GM12878 (cell line): ENCODE measurements around the gene RALGPS2. TPM values are rescaled to one million over a fixed set of nuclear protein-coding genes. Genes with fewer than 3 reads are reported as not detected.

Experiments
- ATAC-seq: fragments of 200-7000 bp; cut with Tn5 transposase; 3 replicates; pipeline ENCODE4 v1.9.1; 2020; ENCODE audit warnings: mild to moderate bottlenecking, moderate library complexity
- BruUV-seq: library from RNA; stranded (reverse); fragments of 400-500 nt; replicated peaks from 2 replicates; lab custom pipeline; 2021; lab: Mats Ljungman, UMichigan
- CTCF ChIA-PET: fragments of 300-600 bp; sonication (Branson Sonifier 250); formaldehyde crosslinking; extraction: SDS; loops from one replicate; lab custom pipeline; 2021; ENCODE audit warnings: inconsistent platforms; lab: Yijun Ruan, JAX
- POLR2A ChIA-PET: fragments of 350-600 bp; formaldehyde crosslinking; extraction: SDS; loops from one replicate; lab custom pipeline; 2021; ENCODE audit warnings: inconsistent platforms; lab: Charles Lee
- RAD21 ChIA-PET: fragments of 300-600 bp; sonication (Branson Sonifier 250); formaldehyde crosslinking; loops from one replicate; lab custom pipeline; 2023; ENCODE audit warnings: antibody characterized with exemption; ENCODE audit not compliant: unreplicated experiment; lab: Charles Lee
- SMC1A ChIA-PET: fragments of 300-600 bp; sonication (Branson Sonifier 250); formaldehyde crosslinking; loops from one replicate; lab custom pipeline; 2023; ENCODE audit not compliant: unreplicated experiment, uncharacterized antibody; lab: Charles Lee
- DNase-seq: peaks from one replicate; pipeline ENCODE4 v3.0.0-alpha.2; 2011; ENCODE audit warnings: low read depth, low spot score
- FAIRE-seq: peaks from 3 replicates; lab custom pipeline; 2011; peaks lifted over from hg19 to GRCh38; lab: Jason Lieb, UNC
- H2AFZ ChIP-seq: 2 replicates; pipeline ENCODE4 v1.6.0; 2011; ENCODE audit warnings: low read depth, low read length, control low read depth; ENCODE audit not compliant: control insufficient read depth
- H3K27ac ChIP-seq: 2 replicates; pipeline ENCODE4 v1.5.1; 2011; ENCODE audit warnings: control low read depth; ENCODE audit not compliant: control insufficient read depth, insufficient read depth
- H3K27me3 ChIP-seq, 2 experiments: replicated peaks in 1 of 2; 2 replicates each; pipeline versions ENCODE4 v1.6.0 to v1.6.1; 2011; ENCODE audit warnings: low read length in 1 of 2; ENCODE audit not compliant: control insufficient read depth in 2 of 2, insufficient read depth in 2 of 2
- H3K36me3 ChIP-seq, 2 experiments: 2 replicates each; pipeline ENCODE4 v1.5.1; 2011; ENCODE audit warnings: low read length in 1 of 2; ENCODE audit not compliant: control insufficient read depth in 2 of 2, insufficient read depth in 2 of 2
- H3K4me1 ChIP-seq: 2 replicates; pipeline ENCODE4 v1.6.1; 2011; ENCODE audit warnings: mild to moderate bottlenecking, low read length, moderate library complexity, mixed read lengths; ENCODE audit not compliant: control insufficient read depth, insufficient read depth
- H3K4me2 ChIP-seq: 2 replicates; pipeline ENCODE4 v1.6.0; 2011; ENCODE audit warnings: control low read depth; ENCODE audit not compliant: control insufficient read depth, insufficient read depth
- H3K4me3 ChIP-seq: fragments of 200-600 bp; sonication (generic); 2 replicates; pipeline ENCODE4 v1.5.1; 2016
- H3K79me2 ChIP-seq: 2 replicates; pipeline ENCODE4 v1.6.0; 2011; ENCODE audit warnings: low read length; ENCODE audit not compliant: control insufficient read depth, insufficient read depth
- H3K9ac ChIP-seq: 2 replicates; pipeline ENCODE4 v1.8.0; 2011; ENCODE audit warnings: low read length, control low read depth, mixed read lengths; ENCODE audit not compliant: control insufficient read depth, insufficient read depth
- H3K9me3 ChIP-seq: replicated peaks from 3 replicates; pipeline ENCODE4 v1.5.1; 2011; ENCODE audit warnings: mild to moderate bottlenecking, low read length; ENCODE audit not compliant: control insufficient read depth, insufficient read depth
- H4K20me1 ChIP-seq: 2 replicates; pipeline ENCODE4 v1.6.0; 2011; ENCODE audit not compliant: control insufficient read depth, insufficient read depth
- ATF7 ChIP-seq: fragments of 450-650 bp; IDR thresholded peaks from 2 replicates; pipeline ENCODE4 v1.6.1; 2016; ENCODE audit warnings: low read depth, mild to moderate bottlenecking
- BRCA1 ChIP-seq: IDR thresholded peaks from 2 replicates; pipeline ENCODE4 v1.6.1; 2011; ENCODE audit warnings: low read depth, low read length, improper control_type of control experiment
- MEF2B ChIP-seq: fragments of 450-650 bp; IDR thresholded peaks from 2 replicates; pipeline ENCODE4 v1.6.1; 2018; ENCODE audit warnings: mild to moderate bottlenecking, moderate library complexity; ENCODE audit not compliant: partially characterized antibody, poor library complexity, severe bottlenecking
- MTA2 ChIP-seq: fragments of 450-650 bp; IDR thresholded peaks from 2 replicates; pipeline ENCODE4 v1.6.1; 2016; ENCODE audit warnings: low read depth, mild to moderate bottlenecking, moderate library complexity
- RELA ChIP-seq: fragments of 450-650 bp; IDR thresholded peaks from 2 replicates; pipeline ENCODE4 v1.8.0; 2014; ENCODE audit warnings: borderline replicate concordance; ENCODE audit not compliant: partially characterized antibody
- SMAD5 ChIP-seq: IDR thresholded peaks from 2 replicates; pipeline ENCODE4 v1.6.1; 2016; ENCODE audit warnings: antibody characterized with exemption, low read depth
- SPI1 ChIP-seq: IDR thresholded peaks from 2 replicates; pipeline ENCODE4 v1.6.1; 2011; ENCODE audit warnings: low read depth, mild to moderate bottlenecking, low read length, moderate library complexity, borderline replicate concordance; ENCODE audit not compliant: insufficient read depth
- YBX1 ChIP-seq: fragments of 450-650 bp; IDR thresholded peaks from 2 replicates; pipeline ENCODE4 v1.6.1; 2016; ENCODE audit warnings: antibody characterized with exemption
- WGBS: methylation state at CpG from one replicate; pipeline ENCODE4 v1.1.6; 2016; ENCODE audit warnings: low lambda C conversion rate; ENCODE audit not compliant: insufficient replicate concordance, insufficient coverage; ENCODE audit errors: missing lambda C conversion rate; 5-methylcytosine and 5-hydroxymethylcytosine counted together
- in situ Hi-C: fragments of 300-500 bp; cut with MboI; formaldehyde crosslinking; loops from 9 replicates; pipeline ENCODE4 v1.14.3; 2018; ENCODE audit warnings: mixed read lengths
- intact Hi-C: fragments of 100-400 bp; cut with micrococcal nuclease; formaldehyde crosslinking; loops from one replicate; pipeline ENCODE4 v1.14.2; 2022; ENCODE audit not compliant: unreplicated experiment
- polyA plus RNA-seq, 11 experiments: library from polyadenylated mRNA; depleted of rRNA in 4 of 11; unstranded in 6 of 11; stranded (reverse) in 5 of 11; fragments of >200 nt; fragmentation: Nextera tagmentation in 4 of 11; fragmentation: Illumina TruSeq in 1 of 11; extraction: Ambion mirVana in 4 of 11; extraction: Trizol in 1 of 11; gene quantifications; 1 replicate in 1 of 11; 2 replicates in 10 of 11; pipeline versions ENCODE4 v1.2.1 to v1.2.3, GENCODE V29; 2011 to 2016; ENCODE audit warnings: inconsistent platforms in 2 of 11, missing spikeins in 2 of 11, low read depth in 1 of 11
- total RNA-seq, 4 experiments: library from RNA; depleted of rRNA in 3 of 4; stranded (reverse); fragments of >200 nt in 3 of 4; fragmentation: Illumina TruSeq in 1 of 4; extraction: Trizol in 1 of 4; gene quantifications; 2 replicates each; pipeline versions ENCODE4 v1.2.1 to v1.2.3, GENCODE V29; 2013 to 2021
- TF ChIP-seq, protein P1 (sequence below): fragments of 450-650 bp; IDR thresholded peaks from 2 replicates; pipeline ENCODE4 v1.6.1; 2017; ENCODE audit warnings: antibody characterized with exemption, mild to moderate bottlenecking, moderate library complexity
- TF ChIP-seq, protein P2 (sequence below): fragments of 150-350 bp; IDR thresholded peaks from 2 replicates; pipeline ENCODE4 v1.6.1; 2014; ENCODE audit warnings: mild to moderate bottlenecking, low read depth, low read length
- TF ChIP-seq, protein P3 (sequence below): IDR thresholded peaks from 2 replicates; pipeline ENCODE4 v1.6.1; 2011; ENCODE audit warnings: borderline replicate concordance, low read depth, mild to moderate bottlenecking, moderate library complexity, mixed read lengths, low read length; ENCODE audit not compliant: insufficient read depth; ENCODE audit errors: extremely low read length
- TF ChIP-seq, protein P4 (sequence below): IDR thresholded peaks from 2 replicates; pipeline ENCODE4 v1.6.1; 2012; ENCODE audit warnings: low read depth, low read length, improper control_type of control experiment
- TF ChIP-seq, protein P5 (sequence below): fragments of 450-650 bp; IDR thresholded peaks from 2 replicates; pipeline ENCODE4 v1.6.1; 2017; ENCODE audit warnings: mild to moderate bottlenecking, low read depth, inconsistent platforms; ENCODE audit not compliant: poor library complexity, severe bottlenecking

The RALGPS2 gene
- total and polyA plus RNA-seq, 10 of the 15 experiments (the other 5 are each of a cell fraction or from before 2014, with no cell fraction given), result 0.08 to 3.7 (median 0.50) TPM

DNA sequence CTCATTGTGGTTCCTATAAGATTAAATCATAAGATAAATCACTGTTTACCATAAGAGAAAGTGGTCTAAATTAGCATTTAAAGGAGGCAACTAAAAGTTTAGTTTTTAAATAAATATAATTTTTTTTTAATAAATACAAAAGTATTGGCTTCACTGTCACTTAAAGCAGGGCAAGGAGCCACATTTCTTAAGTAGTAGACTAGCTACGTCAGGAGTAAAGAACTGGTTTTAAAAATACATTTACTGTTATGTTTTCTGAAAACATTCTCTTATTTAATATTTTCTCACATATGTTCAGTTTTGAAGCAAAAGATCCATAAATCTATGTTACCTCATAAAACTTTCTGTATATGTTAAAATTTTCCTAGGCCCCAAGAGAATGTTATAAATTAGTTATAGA is 143.7 kb downstream of the RALGPS2 start (continued):
- TF ChIP-seq, protein P1, sequence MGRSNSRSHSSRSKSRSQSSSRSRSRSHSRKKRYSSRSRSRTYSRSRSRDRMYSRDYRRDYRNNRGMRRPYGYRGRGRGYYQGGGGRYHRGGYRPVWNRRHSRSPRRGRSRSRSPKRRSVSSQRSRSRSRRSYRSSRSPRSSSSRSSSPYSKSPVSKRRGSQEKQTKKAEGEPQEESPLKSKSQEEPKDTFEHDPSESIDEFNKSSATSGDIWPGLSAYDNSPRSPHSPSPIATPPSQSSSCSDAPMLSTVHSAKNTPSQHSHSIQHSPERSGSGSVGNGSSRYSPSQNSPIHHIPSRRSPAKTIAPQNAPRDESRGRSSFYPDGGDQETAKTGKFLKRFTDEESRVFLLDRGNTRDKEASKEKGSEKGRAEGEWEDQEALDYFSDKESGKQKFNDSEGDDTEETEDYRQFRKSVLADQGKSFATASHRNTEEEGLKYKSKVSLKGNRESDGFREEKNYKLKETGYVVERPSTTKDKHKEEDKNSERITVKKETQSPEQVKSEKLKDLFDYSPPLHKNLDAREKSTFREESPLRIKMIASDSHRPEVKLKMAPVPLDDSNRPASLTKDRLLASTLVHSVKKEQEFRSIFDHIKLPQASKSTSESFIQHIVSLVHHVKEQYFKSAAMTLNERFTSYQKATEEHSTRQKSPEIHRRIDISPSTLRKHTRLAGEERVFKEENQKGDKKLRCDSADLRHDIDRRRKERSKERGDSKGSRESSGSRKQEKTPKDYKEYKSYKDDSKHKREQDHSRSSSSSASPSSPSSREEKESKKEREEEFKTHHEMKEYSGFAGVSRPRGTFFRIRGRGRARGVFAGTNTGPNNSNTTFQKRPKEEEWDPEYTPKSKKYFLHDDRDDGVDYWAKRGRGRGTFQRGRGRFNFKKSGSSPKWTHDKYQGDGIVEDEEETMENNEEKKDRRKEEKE, result no peak

DNA sequence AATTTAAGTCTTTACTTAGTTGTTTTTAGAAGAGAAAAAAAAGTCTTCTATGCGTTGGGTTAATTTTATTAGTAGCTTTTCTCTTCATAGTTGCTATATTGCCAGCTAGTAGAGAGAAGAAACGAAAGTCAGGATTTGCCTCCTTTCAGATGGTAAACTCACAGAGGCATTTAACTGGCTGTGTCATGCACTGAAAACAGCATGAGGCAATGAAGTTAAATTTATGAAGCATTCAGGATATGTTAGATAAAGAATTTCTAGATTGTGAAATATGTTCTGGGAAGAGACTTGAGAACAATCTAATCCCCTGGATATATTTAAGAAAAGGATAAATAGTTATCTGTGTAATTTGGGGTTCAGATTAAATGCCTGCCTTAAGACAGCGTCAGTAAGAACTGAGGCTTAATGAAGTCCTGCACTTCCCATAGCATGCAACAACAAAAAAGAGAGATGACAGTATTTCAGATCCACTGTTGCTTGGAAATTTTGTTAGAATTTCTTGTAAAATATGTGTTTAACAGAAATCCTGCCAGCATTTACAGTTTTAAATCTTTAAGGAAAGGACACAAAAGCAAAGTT is 144.2 kb downstream of the RALGPS2 start:
- H3K27me3 ChIP-seq, result no peaks in the 10 kb centered on the region
- WGBS, result 33% methylated on average over 3 of the region's 3 CpGs
- H3K4me1 ChIP-seq, result no peaks in the 10 kb centered on the region
- no peak for FAIRE-seq
- H3K79me2 ChIP-seq, result no peaks in the 10 kb centered on the region
- no peak for DNase-seq
- in situ Hi-C loops, result no loop called here
- intact Hi-C loops, result no loop called here
- no peak overlapping the region for H3K9ac ChIP-seq
- no peak overlapping the region for H3K4me2 ChIP-seq
- H3K36me3 ChIP-seq, result no peaks in the 10 kb centered on the region
- H3K4me3 ChIP-seq, result no peak overlapping the region
- no peaks in the 10 kb centered on the region for H4K20me1 ChIP-seq
- POLR2A ChIA-PET, result no interaction called here
- SMC1A ChIA-PET, result interaction anchor here (1.1 to 2.8 kb wide), 3 partner anchors 8 to 65 kb away, joined by 3 to 8 read pairs (median 4); no protein-coding TSS in a partner anchor
- CTCF ChIA-PET, result interaction anchor here (0.6 to 1.5 kb wide), 2 partner anchors 12 to 929 kb away, joined by 5 read pairs; no protein-coding TSS in a partner anchor
- no TSS peak for BruUV-seq
- ATAC-seq, result no peak
- no peak overlapping the region for H2AFZ ChIP-seq
- no peaks in the 10 kb centered on the region for H3K9me3 ChIP-seq
- RAD21 ChIA-PET, result interaction anchor here (1.1 kb wide), 1 partner anchor 134 kb away, joined by 4 read pairs; no protein-coding TSS in a partner anchor
- H3K27ac ChIP-seq, result no peak overlapping the region
- TF ChIP-seq, protein P2, sequence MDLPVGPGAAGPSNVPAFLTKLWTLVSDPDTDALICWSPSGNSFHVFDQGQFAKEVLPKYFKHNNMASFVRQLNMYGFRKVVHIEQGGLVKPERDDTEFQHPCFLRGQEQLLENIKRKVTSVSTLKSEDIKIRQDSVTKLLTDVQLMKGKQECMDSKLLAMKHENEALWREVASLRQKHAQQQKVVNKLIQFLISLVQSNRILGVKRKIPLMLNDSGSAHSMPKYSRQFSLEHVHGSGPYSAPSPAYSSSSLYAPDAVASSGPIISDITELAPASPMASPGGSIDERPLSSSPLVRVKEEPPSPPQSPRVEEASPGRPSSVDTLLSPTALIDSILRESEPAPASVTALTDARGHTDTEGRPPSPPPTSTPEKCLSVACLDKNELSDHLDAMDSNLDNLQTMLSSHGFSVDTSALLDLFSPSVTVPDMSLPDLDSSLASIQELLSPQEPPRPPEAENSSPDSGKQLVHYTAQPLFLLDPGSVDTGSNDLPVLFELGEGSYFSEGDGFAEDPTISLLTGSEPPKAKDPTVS, result no peak
- TF ChIP-seq SMAD5 (no peak), RELA (no peak), MEF2B (no peak), YBX1 (no peak), MTA2 (no peak), ATF7 (no peak), BRCA1 (no peak), SPI1 (no peak)
- TF ChIP-seq, protein P3, sequence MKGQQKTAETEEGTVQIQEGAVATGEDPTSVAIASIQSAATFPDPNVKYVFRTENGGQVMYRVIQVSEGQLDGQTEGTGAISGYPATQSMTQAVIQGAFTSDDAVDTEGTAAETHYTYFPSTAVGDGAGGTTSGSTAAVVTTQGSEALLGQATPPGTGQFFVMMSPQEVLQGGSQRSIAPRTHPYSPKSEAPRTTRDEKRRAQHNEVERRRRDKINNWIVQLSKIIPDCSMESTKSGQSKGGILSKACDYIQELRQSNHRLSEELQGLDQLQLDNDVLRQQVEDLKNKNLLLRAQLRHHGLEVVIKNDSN, result no peak
- TF ChIP-seq, protein P4, sequence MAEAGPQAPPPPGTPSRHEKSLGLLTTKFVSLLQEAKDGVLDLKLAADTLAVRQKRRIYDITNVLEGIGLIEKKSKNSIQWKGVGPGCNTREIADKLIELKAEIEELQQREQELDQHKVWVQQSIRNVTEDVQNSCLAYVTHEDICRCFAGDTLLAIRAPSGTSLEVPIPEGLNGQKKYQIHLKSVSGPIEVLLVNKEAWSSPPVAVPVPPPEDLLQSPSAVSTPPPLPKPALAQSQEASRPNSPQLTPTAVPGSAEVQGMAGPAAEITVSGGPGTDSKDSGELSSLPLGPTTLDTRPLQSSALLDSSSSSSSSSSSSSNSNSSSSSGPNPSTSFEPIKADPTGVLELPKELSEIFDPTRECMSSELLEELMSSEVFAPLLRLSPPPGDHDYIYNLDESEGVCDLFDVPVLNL, result no peak
- TF ChIP-seq, protein P5, sequence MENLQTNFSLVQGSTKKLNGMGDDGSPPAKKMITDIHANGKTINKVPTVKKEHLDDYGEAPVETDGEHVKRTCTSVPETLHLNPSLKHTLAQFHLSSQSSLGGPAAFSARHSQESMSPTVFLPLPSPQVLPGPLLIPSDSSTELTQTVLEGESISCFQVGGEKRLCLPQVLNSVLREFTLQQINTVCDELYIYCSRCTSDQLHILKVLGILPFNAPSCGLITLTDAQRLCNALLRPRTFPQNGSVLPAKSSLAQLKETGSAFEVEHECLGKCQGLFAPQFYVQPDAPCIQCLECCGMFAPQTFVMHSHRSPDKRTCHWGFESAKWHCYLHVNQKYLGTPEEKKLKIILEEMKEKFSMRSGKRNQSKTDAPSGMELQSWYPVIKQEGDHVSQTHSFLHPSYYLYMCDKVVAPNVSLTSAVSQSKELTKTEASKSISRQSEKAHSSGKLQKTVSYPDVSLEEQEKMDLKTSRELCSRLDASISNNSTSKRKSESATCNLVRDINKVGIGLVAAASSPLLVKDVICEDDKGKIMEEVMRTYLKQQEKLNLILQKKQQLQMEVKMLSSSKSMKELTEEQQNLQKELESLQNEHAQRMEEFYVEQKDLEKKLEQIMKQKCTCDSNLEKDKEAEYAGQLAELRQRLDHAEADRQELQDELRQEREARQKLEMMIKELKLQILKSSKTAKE, result no peak
